ENCODE data around the gene PGPEP1. TPM values are rescaled to one million over a fixed set of nuclear protein-coding genes. Genes with fewer than 3 reads are reported as not detected.

PGPEP1 gene
- total and polyA plus RNA-seq, 12 donors, result 10.0 to 61.3 (median 45.2) TPM

GRCh38 chr19:18310966-18311365 lies 29.4 kb upstream of the PGPEP1 start:
- H3K4me1 ChIP-seq, result peaks cover 0 to 20% (median 10%) of the 10 kb centered on the region in 9 donors
- intact Hi-C loops (cut with DNase I), result no loop called here
- no peak for TF ChIP-seq CTCF (IDR thresholded peaks at IDR 0.05)
- peaks cover 0 to 94% (median 6%) of the 10 kb centered on the region in 9 donors for H3K36me3 ChIP-seq
- no peak overlapping the region for H3K27ac ChIP-seq
- ATAC-seq, result no peak
- 92 to 95% methylated on average over 13 of the region's 13 CpGs for WGBS, 2 donors
- no peak overlapping the region for H3K4me3 ChIP-seq
- no peaks in the 10 kb centered on the region for H3K9me3 ChIP-seq
- DNase-seq, result no peak
- H3K27me3 ChIP-seq, result no peaks in the 10 kb centered on the region

- ATAC-seq, result no peak
- WGBS, 2 donors, result 87 to 88% methylated on average over 22 of the region's 22 CpGs
Observed at GRCh38 chr19:18311502-18312091, 28.8 kb upstream of the PGPEP1 start.

GRCh38 chr19:18312092-18312534 lies 28.3 kb upstream of the PGPEP1 start:
- ATAC-seq (no peak), DNase-seq (no peak)
- WGBS, 2 donors, result 83 to 87% methylated on average over 11 of the region's 11 CpGs
- H3K27me3 ChIP-seq, result no peaks in the 10 kb centered on the region
- no peaks in the 10 kb centered on the region for H3K9me3 ChIP-seq
- H3K36me3 ChIP-seq, result peaks cover 0 to 86% (median 6%) of the 10 kb centered on the region in 9 donors
- TF ChIP-seq CTCF (IDR thresholded peaks at IDR 0.05), result no peak
- no peak overlapping the region for H3K27ac ChIP-seq
- intact Hi-C loops (cut with DNase I), result no loop called here
- no peak overlapping the region for H3K4me3 ChIP-seq
- peaks cover 0 to 9% (median 0%) of the 10 kb centered on the region in 9 donors for H3K4me1 ChIP-seq

More at GRCh38 chr19:18311502-18312091, 28.8 kb upstream of the PGPEP1 start:
- no peak overlapping the region for H3K27ac ChIP-seq
- H3K36me3 ChIP-seq, result peaks cover 0 to 91% (median 6%) of the 10 kb centered on the region in 9 donors
- H3K9me3 ChIP-seq, result no peaks in the 10 kb centered on the region
- intact Hi-C loops (cut with DNase I), result no loop called here
- peaks cover 0 to 14% (median 4%) of the 10 kb centered on the region in 9 donors for H3K4me1 ChIP-seq
- H3K27me3 ChIP-seq, result no peaks in the 10 kb centered on the region
- no peak for TF ChIP-seq CTCF (IDR thresholded peaks at IDR 0.05)
- no peak overlapping the region for H3K4me3 ChIP-seq
- no peak for DNase-seq

- Histone ChIP-seq H3K27ac (no peak overlapping the region), H3K27me3 (no peaks in the 10 kb centered on the region), H3K4me3 (no peak overlapping the region), H3K36me3 (peaks cover 0 to 75% (median 6%) of the 10 kb centered on the region in 9 donors), H3K9me3 (no peaks in the 10 kb centered on the region), H3K4me1 (peaks cover 0 to 12% (median 7%) of the 10 kb centered on the region in 9 donors)
- DNase-seq (no peak), ATAC-seq (no peak)
- intact Hi-C loops (cut with DNase I), result no loop called here
- WGBS, 2 donors, result 97 to 100% methylated on average over 3 of the region's 3 CpGs
- no peak for TF ChIP-seq CTCF (IDR thresholded peaks at IDR 0.05)
Observed at GRCh38 chr19:18313398-18313797, 27.0 kb upstream of the PGPEP1 start.

Measured in heart right ventricle (tissue), 16 donors.